ENCODE results near the gene VIL1. TPM values are rescaled to one million over a fixed set of nuclear protein-coding genes. Genes with fewer than 3 reads are reported as not detected.
A peak's percentile ranks its signal among the peaks of the same experiment; 100 is the strongest.

Gene VIL1
- total and polyA plus RNA-seq, 2 of the 13 experiments (the other 11 are each of a cell fraction or from before 2014, with no cell fraction given) = 287 to 301 TPM

GRCh38 chr2:218387369-218388194 is 31.3 kb upstream of the VIL1 start (continued):
- TF ChIP-seq ATF2 (CRISPR knock-in tag; IDR thresholded peaks at IDR 0.05) (no peak), SPEN (CRISPR knock-in tag; IDR thresholded peaks at IDR 0.05; ENCODE audit: low read depth) (peak; percentile 16; the same call in 1 of the 2 replicates), ELF3 (CRISPR knock-in tag; IDR thresholded peaks at IDR 0.05) (peak; percentile 69), THAP11 (CRISPR knock-in tag; IDR thresholded peaks at IDR 0.05) (0 out of 2 replicates have a peak, but pooled peaks have one; percentile 14), ZNF878 (CRISPR knock-in tag; IDR thresholded peaks at IDR 0.05) (no peak), SALL1 (CRISPR knock-in tag; IDR thresholded peaks at IDR 0.05) (peak; percentile 44; the same call in 1 of the 2 replicates), RXRB (CRISPR knock-in tag; IDR thresholded peaks at IDR 0.05; ENCODE audit: borderline replicate concordance) (peak; percentile 73), ZNF263 (CRISPR knock-in tag; IDR thresholded peaks at IDR 0.05) (no peak), ATF4 (CRISPR knock-in tag; IDR thresholded peaks at IDR 0.05) (peak in 1 of 2 experiments; percentile 51; a peak in 1 of 4 replicates), ZNF556 (CRISPR knock-in tag; IDR thresholded peaks at IDR 0.05; ENCODE audit: borderline replicate concordance) (peak; percentile 36; the same call in 1 of the 2 replicates), ZZZ3 (CRISPR knock-in tag; IDR thresholded peaks at IDR 0.05; ENCODE audit: borderline replicate concordance) (no peak), NFKB2 (CRISPR knock-in tag; IDR thresholded peaks at IDR 0.05; ENCODE audit: borderline replicate concordance) (no peak), ZFP36L1 (CRISPR knock-in tag; IDR thresholded peaks at IDR 0.05) (no peak), DNMT3B (CRISPR knock-in tag; conservative IDR thresholded peaks at IDR 0.05) (no peak), MIXL1 (CRISPR knock-in tag; IDR thresholded peaks at IDR 0.05) (no peak), HMG20A (CRISPR knock-in tag; IDR thresholded peaks at IDR 0.05; ENCODE audit: borderline replicate concordance) (peak; percentile 35; the same call in 1 of the 2 replicates), IKZF4 (CRISPR knock-in tag; IDR thresholded peaks at IDR 0.05; ENCODE audit: borderline replicate concordance, low read depth, not compliant biosample characterization) (peak; percentile 25), DPF2 (CRISPR knock-in tag; IDR thresholded peaks at IDR 0.05; ENCODE audit: borderline replicate concordance, low read depth) (peak; percentile 7; the same call in 1 of the 2 replicates), RBFOX2 (IDR thresholded peaks at IDR 0.05; ENCODE audit: low read depth, low read length) (no peak), NFE2L2 (IDR thresholded peaks at IDR 0.05; ENCODE audit: low read length) (no peak), HNF4G (IDR thresholded peaks at IDR 0.05; ENCODE audit: borderline replicate concordance, low read depth, low read length) (peak; percentile 61; the same call in 1 of the 2 replicates), HNF4G (CRISPR knock-in tag; IDR thresholded peaks at IDR 0.05; ENCODE audit: borderline replicate concordance, low read depth) (no peak), BRF2 (CRISPR knock-in tag; IDR thresholded peaks at IDR 0.05) (no peak), HDAC1 (CRISPR knock-in tag; IDR thresholded peaks at IDR 0.05) (peak; percentile 72; the same call in 1 of the 2 replicates), BORCS8-MEF2B (CRISPR knock-in tag; IDR thresholded peaks at IDR 0.05) (no peak)
- TF ChIP-seq, protein P1, sequence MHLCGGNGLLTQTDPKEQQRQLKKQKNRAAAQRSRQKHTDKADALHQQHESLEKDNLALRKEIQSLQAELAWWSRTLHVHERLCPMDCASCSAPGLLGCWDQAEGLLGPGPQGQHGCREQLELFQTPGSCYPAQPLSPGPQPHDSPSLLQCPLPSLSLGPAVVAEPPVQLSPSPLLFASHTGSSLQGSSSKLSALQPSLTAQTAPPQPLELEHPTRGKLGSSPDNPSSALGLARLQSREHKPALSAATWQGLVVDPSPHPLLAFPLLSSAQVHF (CRISPR knock-in tag; IDR thresholded peaks at IDR 0.05) = no peak

Measured in HepG2 (cell line).